BLaER1 (cell line): Measurements from ENCODE around the gene MORC2.

Experiments
- H3K27ac ChIP-seq: shearing (Covaris generic); formaldehyde crosslinking; 2 replicates; pipeline ENCODE4 v1.8.1; 2022
- H3K27me3 ChIP-seq: shearing (Covaris generic); formaldehyde crosslinking; 2 replicates; pipeline ENCODE4 v1.8.1; 2022
- H3K36me3 ChIP-seq: shearing (Covaris generic); formaldehyde crosslinking; 2 replicates; pipeline ENCODE4 v1.8.1; 2022
- H3K4me1 ChIP-seq: shearing (Covaris generic); formaldehyde crosslinking; 2 replicates; pipeline ENCODE4 v1.8.1; 2022
- H3K4me2 ChIP-seq: shearing (Covaris generic); formaldehyde crosslinking; 2 replicates; pipeline ENCODE4 v1.8.1; 2022
- H3K4me3 ChIP-seq: shearing (Covaris generic); formaldehyde crosslinking; 2 replicates; pipeline ENCODE4 v1.8.1; 2022
- H3K9ac ChIP-seq: shearing (Covaris generic); formaldehyde crosslinking; 2 replicates; pipeline ENCODE4 v1.8.1; 2022
- H3K9me3 ChIP-seq: shearing (Covaris generic); formaldehyde crosslinking; 2 replicates; pipeline ENCODE4 v1.8.1; 2022
- H4K20me1 ChIP-seq: shearing (Covaris generic); formaldehyde crosslinking; 2 replicates; pipeline ENCODE4 v1.8.1; 2022
- Cebpa-rat ChIP-seq: shearing (Covaris generic); IDR thresholded peaks from 2 replicates; pipeline ENCODE4 v1.8.1; 2022

MORC2 gene

DNA sequence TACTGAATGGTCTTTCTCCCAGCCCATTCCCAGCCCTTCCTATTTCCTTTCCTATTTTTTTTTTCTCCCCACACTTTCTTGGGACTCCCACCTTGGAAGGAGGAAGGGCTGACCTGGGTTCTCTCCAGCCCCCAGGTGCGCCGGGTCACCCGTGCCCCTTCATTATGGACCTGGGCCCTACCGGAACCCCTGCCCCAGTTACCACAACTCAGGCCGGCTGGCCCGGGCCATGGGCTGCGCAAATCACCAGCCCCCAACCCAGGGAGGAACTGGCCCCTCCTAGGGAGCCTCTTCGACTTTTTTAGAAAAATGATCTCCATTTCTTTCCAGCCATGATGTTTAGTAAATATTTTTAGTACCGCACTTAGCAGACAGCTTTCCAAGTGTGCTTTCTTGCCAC, 62.2 kb downstream of the MORC2 start:
- Histone ChIP-seq H3K27ac (no peak overlapping the region), H3K4me3 (no peak overlapping the region)

DNA sequence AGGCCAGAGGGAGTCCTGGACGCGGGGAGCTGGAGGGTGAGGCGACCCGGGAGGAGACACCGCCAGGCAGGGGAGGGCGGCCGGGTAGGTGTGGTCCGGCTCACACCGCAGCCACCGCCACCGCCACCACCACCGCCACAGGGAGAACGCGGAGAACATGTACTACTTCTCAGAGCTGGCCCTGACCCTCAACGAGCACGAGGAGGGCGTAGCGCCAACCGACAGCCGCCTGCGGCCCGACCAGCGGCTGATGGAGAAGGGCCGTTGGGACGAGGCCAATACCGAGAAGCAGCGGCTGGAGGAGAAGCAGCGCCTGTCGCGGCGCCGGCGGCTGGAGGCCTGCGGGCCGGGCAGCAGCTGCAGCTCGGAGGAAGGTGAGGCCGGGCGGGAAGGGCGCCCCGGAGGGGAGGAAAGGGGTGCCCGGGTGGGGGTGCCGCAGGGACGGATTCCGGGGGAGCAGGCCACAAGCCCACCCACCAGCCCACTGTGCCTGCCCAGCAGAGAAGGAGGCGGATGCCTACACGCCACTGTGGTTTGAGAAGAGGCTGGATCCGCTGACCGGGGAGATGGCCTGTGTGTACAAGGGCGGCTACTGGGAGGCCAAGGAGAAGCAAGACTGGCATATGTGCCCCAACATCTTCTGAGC, 62.8 kb downstream of the MORC2 start:
- H3K27ac ChIP-seq, result no peak overlapping the region
- peaks cover 15% of the 10 kb centered on the region for H3K4me1 ChIP-seq
- H3K4me3 ChIP-seq, result no peak overlapping the region
- H3K4me2 ChIP-seq, result no peak overlapping the region
- peaks cover 6% of the 10 kb centered on the region; the same call in 1 of the 2 replicates for H3K36me3 ChIP-seq
- no peaks in the 10 kb centered on the region for H3K27me3 ChIP-seq
- no peaks in the 10 kb centered on the region for H4K20me1 ChIP-seq
- TF ChIP-seq Cebpa-rat, result no peak
- no peak overlapping the region for H3K9ac ChIP-seq
- 0 out of 2 replicates have a peak, but pooled peaks cover 3% of the 10 kb centered on the region for H3K9me3 ChIP-seq

More for the DNA sequence above, 62.2 kb downstream of the MORC2 start:
- H3K9me3 ChIP-seq, result no peaks in the 10 kb centered on the region
- no peaks in the 10 kb centered on the region for H4K20me1 ChIP-seq
- H3K9ac ChIP-seq, result no peak overlapping the region
- no peak overlapping the region for H3K4me2 ChIP-seq
- H3K36me3 ChIP-seq, result peaks cover 6% of the 10 kb centered on the region; the same call in 1 of the 2 replicates
- peaks cover 15% of the 10 kb centered on the region for H3K4me1 ChIP-seq
- no peak for TF ChIP-seq Cebpa-rat
- no peaks in the 10 kb centered on the region for H3K27me3 ChIP-seq

DNA sequence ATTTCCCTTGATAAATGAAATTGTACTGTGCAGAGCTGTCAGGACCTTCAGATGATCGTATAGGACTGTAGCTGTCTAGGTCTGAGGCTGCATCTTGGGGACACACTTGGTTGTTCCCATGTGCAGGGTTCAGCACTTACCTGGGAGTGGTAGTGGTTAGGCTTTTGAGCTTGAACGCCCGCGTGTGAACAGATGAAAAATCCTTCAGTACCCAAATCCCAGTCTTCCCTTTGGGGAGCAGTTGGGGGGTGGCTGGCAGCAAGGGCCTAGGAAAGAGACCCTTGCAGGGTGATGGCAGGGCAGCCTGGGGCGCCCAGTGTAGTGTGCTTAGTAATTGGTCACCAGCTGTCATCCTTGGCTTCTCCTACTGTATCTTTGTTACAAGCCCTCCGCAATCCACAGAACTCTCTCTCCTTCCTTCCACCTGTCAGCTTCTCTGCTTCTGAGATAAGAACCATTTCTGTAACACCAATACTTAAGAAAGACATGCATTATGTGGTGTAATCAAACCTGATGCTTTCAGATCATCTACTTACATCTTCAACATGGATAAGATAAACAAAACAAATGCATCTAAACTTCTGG, 64.6 kb downstream of the MORC2 start:
- Histone ChIP-seq H3K27ac (no peak overlapping the region), H3K9me3 (peaks cover 18% of the 10 kb centered on the region), H3K36me3 (peaks cover 8% of the 10 kb centered on the region), H3K27me3 (no peaks in the 10 kb centered on the region), H3K4me3 (no peak overlapping the region), H3K4me1 (peaks cover 15% of the 10 kb centered on the region), H3K9ac (no peak overlapping the region), H3K4me2 (no peak overlapping the region), H4K20me1 (no peaks in the 10 kb centered on the region)
- no peak for TF ChIP-seq Cebpa-rat

DNA sequence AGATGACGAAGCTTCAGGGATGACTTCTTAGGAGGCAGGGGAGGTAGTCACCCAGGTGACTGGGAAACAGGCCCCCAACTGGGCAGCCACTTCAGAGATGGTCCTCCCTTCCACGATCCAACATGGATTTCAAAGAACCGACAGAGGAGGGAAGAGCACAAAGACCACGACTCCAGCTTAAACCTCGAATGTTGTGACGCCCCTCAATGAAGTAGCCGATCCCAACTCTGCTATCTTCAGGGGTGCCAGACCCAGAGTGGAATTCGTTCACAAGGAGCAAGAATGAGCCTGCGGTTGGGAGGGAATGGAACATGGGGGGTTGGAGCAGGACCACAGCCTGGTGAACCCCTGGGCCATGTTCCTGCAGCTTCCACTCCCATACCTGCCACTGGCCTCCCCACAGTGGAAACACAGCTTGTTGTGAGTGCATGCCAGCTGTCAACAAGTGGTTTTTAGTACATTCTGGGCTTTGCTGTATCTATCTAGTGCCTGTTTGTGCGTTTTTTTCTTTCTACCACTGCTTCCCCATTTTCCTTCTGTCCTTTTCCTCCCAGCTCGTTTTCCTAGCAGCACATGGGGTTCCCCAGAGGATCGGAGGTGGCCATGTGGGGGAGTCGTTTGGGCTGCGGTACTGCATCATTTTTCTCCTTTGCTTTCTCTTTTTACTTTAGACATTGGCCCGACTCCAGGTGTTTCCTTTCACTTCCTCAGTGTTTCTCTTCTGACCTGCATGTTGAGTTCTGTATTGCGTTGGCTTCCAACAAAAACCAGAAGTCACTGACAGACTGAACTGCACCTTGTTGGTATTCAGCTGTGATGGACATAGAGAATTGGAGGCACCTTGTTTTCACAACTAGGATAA, 65.8 kb downstream of the MORC2 start:
- TF ChIP-seq Cebpa-rat, result no peak
- H3K4me1 ChIP-seq, result peaks cover 11% of the 10 kb centered on the region
- peaks cover 28% of the 10 kb centered on the region for H3K9me3 ChIP-seq
- no peaks in the 10 kb centered on the region for H4K20me1 ChIP-seq
- H3K4me2 ChIP-seq, result peak overlapping the region; percentile 16; the same call in 1 of the 2 replicates
- H3K9ac ChIP-seq, result no peak overlapping the region
- H3K4me3 ChIP-seq, result no peak overlapping the region
- H3K27ac ChIP-seq, result no peak overlapping the region
- no peaks in the 10 kb centered on the region for H3K27me3 ChIP-seq
- peaks cover 8% of the 10 kb centered on the region for H3K36me3 ChIP-seq

DNA sequence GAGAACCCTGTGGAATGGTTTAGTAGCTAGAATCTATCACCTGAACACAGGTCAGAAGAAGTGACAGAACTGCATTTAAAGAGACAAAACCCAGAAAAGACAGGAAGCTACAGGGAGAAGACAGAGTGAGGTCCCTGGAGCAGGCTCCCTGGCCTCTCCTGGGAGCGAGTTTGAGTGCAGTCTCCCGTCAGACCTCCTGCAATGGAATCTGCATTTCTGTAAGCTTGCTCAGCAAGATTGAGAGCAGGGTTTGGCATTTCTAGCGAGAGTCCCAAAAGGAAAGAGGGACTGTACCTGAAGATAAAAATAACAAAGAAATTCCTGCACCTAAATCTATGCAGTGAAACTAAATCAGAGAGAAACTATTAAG, 74.2 kb downstream of the MORC2 start:
- H3K27me3 ChIP-seq, result no peaks in the 10 kb centered on the region
- no peak overlapping the region for H3K9ac ChIP-seq
- no peak overlapping the region; the same call in 1 of the 2 replicates for H3K27ac ChIP-seq
- H3K4me3 ChIP-seq, result no peak overlapping the region
- peak overlapping the region; percentile 11; the same call in 1 of the 2 replicates for H3K4me2 ChIP-seq
- TF ChIP-seq Cebpa-rat, result no peak
- peaks cover 14% of the 10 kb centered on the region for H3K36me3 ChIP-seq
- H4K20me1 ChIP-seq, result no peaks in the 10 kb centered on the region
- H3K4me1 ChIP-seq, result peaks cover 39% of the 10 kb centered on the region
- peaks cover 14% of the 10 kb centered on the region for H3K9me3 ChIP-seq

DNA sequence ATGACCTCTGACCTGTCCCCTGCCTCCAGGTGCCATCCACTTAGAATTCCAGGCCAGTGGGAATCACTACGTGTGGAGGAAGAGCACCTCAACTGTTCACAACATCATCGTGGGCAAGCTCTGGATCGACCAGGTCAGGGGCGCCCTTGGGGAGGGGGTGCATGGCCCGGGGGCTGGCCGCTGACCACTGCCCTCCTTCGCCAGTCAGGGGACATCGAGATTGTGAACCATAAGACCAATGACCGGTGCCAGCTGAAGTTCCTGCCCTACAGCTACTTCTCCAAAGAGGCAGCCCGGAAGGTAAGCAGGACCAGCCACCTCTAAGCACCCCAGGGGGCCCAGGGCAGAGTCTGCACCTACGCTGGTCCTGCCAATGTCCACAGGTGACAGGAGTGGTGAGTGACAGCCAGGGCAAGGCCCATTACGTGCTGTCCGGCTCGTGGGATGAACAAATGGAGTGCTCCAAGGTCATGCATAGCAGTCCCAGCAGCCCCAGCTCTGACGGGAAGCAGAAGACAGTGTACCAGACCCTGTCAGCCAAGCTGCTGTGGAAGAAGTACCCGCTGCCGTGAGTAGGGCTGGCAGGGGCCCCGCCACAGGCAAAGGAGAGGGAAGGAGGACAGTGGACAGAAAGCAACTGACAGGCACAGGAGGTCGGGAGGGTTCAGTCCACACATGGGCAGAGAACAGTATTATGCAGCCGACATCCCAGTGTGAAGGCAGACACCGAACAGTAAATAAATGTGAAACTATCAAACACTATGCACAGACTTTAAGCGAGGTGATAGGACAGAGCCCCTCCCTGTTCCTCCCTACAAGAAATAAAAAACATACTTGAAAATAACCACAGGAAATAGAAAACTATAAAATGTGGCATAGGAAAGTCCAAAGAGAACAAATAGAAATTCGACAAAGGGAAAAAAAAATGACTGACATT, 74.9 kb downstream of the MORC2 start:
- Histone ChIP-seq H3K27ac (peak overlapping the region; percentile 15; the same call in 1 of the 2 replicates), H3K9me3 (peaks cover 7% of the 10 kb centered on the region), H4K20me1 (no peaks in the 10 kb centered on the region), H3K4me3 (no peak overlapping the region), H3K9ac (peak overlapping the region; percentile 19; the same call in 1 of the 2 replicates), H3K4me1 (peaks cover 39% of the 10 kb centered on the region), H3K27me3 (no peaks in the 10 kb centered on the region), H3K4me2 (peak overlapping the region; percentile 11), H3K36me3 (peaks cover 12% of the 10 kb centered on the region; the same call in 1 of the 2 replicates)
- no peak for TF ChIP-seq Cebpa-rat

DNA sequence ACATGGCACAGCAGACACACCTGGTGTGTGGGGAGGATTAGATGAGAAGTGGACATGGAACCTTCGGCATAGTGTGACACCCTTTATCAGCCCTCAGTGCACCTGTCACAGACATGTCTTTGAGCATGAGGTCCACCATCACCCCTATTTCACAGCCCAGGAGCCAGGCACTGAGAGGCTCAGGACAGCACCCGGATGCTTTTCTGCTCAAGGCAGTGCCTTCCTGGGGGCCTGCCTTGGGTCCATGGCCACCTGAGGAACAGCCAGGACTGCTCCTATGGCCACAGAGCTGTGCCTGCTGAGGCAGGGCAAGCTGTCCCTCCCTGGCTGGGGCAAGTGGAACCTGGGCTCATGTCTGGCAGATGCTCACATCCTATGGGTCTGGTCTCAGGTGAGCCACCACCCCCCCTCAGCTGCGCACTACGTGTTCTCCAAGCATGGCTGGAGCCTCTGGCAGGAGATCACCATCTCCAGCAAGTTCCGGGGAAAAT, 75.8 kb downstream of the MORC2 start:
- Histone ChIP-seq H4K20me1 (no peaks in the 10 kb centered on the region), H3K36me3 (peaks cover 12% of the 10 kb centered on the region; the same call in 1 of the 2 replicates), H3K27ac (no peak overlapping the region), H3K4me3 (no peak overlapping the region), H3K9ac (no peak overlapping the region), H3K27me3 (no peaks in the 10 kb centered on the region), H3K4me1 (peaks cover 39% of the 10 kb centered on the region), H3K9me3 (no peaks in the 10 kb centered on the region), H3K4me2 (peak overlapping the region; percentile 65; the same call in 1 of the 2 replicates)
- TF ChIP-seq Cebpa-rat, result no peak

DNA sequence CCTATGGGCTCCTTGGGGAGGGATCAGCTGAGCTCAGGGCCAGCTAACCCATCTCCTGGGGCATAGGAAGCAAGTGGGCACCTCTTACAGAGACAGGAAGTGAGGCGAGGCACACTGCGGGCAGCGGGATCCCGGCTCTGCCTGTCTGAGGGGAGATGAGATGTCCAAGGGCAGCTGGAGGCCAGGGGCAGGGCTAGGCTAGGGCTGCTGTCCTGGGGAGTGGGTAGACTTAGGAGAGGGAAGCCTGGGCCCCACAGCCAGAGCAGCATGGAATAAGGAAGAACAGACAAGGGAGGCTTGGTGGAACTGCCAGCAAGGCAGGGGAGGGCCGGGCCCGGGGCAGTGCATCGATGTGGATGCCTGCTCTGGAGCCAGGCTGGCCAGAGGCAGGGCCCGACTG, 76.3 kb downstream of the MORC2 start:
- Histone ChIP-seq H3K36me3 (peaks cover 12% of the 10 kb centered on the region; the same call in 1 of the 2 replicates), H4K20me1 (no peaks in the 10 kb centered on the region), H3K9ac (no peak overlapping the region), H3K4me1 (peaks cover 39% of the 10 kb centered on the region), H3K9me3 (no peaks in the 10 kb centered on the region), H3K27me3 (no peaks in the 10 kb centered on the region), H3K4me3 (no peak overlapping the region), H3K27ac (peak overlapping the region; percentile 59), H3K4me2 (peak overlapping the region; percentile 65)
- no peak for TF ChIP-seq Cebpa-rat

DNA sequence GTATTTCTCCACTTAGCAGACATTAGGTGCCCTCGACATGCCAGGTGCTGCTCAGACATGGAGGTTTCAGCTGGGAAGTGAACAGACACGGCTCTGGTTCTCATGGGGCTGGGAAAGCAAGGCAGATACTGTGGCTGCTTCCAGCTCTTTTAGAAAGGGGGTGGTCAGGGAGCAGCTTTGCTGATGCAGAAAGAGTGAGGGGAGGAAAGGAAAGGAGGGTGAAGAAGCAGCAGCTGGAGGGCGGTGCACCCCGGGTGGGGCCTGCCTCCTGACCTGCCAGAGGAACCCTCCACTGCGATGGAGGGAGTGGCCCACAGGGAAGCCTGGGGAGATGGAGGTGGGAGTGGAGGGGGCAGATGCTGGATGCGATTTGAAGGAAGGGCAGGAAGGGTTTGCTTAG, 76.8 kb downstream of the MORC2 start:
- Histone ChIP-seq H3K36me3 (peaks cover 12% of the 10 kb centered on the region; the same call in 1 of the 2 replicates), H3K27ac (peak overlapping the region; percentile 59), H3K27me3 (no peaks in the 10 kb centered on the region), H3K4me1 (peaks cover 39% of the 10 kb centered on the region), H4K20me1 (no peaks in the 10 kb centered on the region), H3K9ac (no peak overlapping the region), H3K9me3 (no peaks in the 10 kb centered on the region), H3K4me2 (peak overlapping the region; percentile 65), H3K4me3 (no peak overlapping the region)
- TF ChIP-seq Cebpa-rat, result no peak
